Astrocyte (in vitro differentiated cells and primary cell): ENCODE results near the gene CCR5.

ENCODE experiments used
- CTCF ChIP-seq: IDR thresholded peaks from 2 replicates; pipeline ENCODE4 v1.5.1; 2011; ENCODE audit warnings: low read depth, mild to moderate bottlenecking, inconsistent platforms, low read length, moderate library complexity; ENCODE audit not compliant: insufficient read depth
- EZH2 ChIP-seq: IDR thresholded peaks from 2 replicates; pipeline ENCODE4 v1.6.1; 2012; ENCODE audit warnings: mild to moderate bottlenecking, low read length, inconsistent platforms; ENCODE audit not compliant: insufficient read depth

- no peak for TF ChIP-seq EZH2
- no peak for TF ChIP-seq CTCF
Observed at GRCh38 chr3:46406443-46406787, 35.7 kb downstream of the CCR5 start.
